Spinal cord (tissue), 10 donors: Measurements from ENCODE around the gene HACD2. TPM values are rescaled to one million over a fixed set of nuclear protein-coding genes. Genes with fewer than 3 reads are reported as not detected.
A peak's percentile ranks its signal among the peaks of the same experiment; 100 is the strongest.

Experiments used
- DNase-seq, 6 donors: peaks; one replicate each; pipeline versions ENCODE4 v3.0.0 to v3.0.0-alpha.2; 2013 to 2015; ENCODE audit warnings: low spot score in 6 of 6, low read depth in 4 of 6
- H3K27ac ChIP-seq: one replicate; pipeline ENCODE4 v1.5.1; 2013; ENCODE audit warnings: low read depth, low read length, control low read depth
- H3K27me3 ChIP-seq: one replicate; pipeline ENCODE4 v1.6.1; 2013; ENCODE audit warnings: low read length; ENCODE audit not compliant: control insufficient read depth, insufficient read depth
- H3K36me3 ChIP-seq: one replicate; pipeline ENCODE4 v1.6.1; 2013; ENCODE audit warnings: low read length; ENCODE audit not compliant: control insufficient read depth, insufficient read depth
- H3K4me1 ChIP-seq: one replicate; pipeline ENCODE4 v1.6.1; 2013; ENCODE audit warnings: low read length; ENCODE audit not compliant: control insufficient read depth, insufficient read depth
- H3K4me3 ChIP-seq: one replicate; pipeline ENCODE4 v1.5.1; 2013; ENCODE audit warnings: low read depth, low read length, control low read depth
- H3K9me3 ChIP-seq: one replicate; pipeline ENCODE4 v1.6.1; 2013; ENCODE audit warnings: low read length; ENCODE audit not compliant: control insufficient read depth, insufficient read depth
- WGBS: methylation state at CpG from one replicate; pipeline ENCODE4 v1.1.5; 2013; ENCODE audit warnings: missing lambda C conversion rate; ENCODE audit not compliant: insufficient coverage; 5-methylcytosine and 5-hydroxymethylcytosine counted together
- long read RNA-seq, 4 donors: transcript quantifications; one replicate each; lab custom pipeline, GENCODE V29; 2026
- polyA plus RNA-seq, 2 donors: library from polyadenylated mRNA; unstranded; fragments of 120-200 nt; gene quantifications; one replicate each; pipeline ENCODE4 v1.2.1, GENCODE V29; 2013; ENCODE audit not compliant: insufficient read length in 2 of 2
- total RNA-seq, 2 donors: library from RNA; depleted of rRNA in 1 of 2; stranded (reverse); fragments of 120-200 nt in 1 of 2; fragments of >200 nt in 1 of 2; gene quantifications; one replicate each; pipeline versions ENCODE4 v1.2.3 to v1.2.4, GENCODE V29; 2013 to 2014
- donor health status: healthy.

The HACD2 gene, protein sequence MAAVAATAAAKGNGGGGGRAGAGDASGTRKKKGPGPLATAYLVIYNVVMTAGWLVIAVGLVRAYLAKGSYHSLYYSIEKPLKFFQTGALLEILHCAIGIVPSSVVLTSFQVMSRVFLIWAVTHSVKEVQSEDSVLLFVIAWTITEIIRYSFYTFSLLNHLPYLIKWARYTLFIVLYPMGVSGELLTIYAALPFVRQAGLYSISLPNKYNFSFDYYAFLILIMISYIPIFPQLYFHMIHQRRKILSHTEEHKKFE
- total RNA-seq (10 to 100 TPM; 22.9 to 56.2 TPM), polyA plus RNA-seq (10 to 100 TPM; 31.4 to 35.5 TPM)
- long read RNA-seq, donor 1, full-length matches to known transcripts = 13 of 13 reads
- long read RNA-seq, donor 1, partial matches to known transcripts = 0 of 13 reads
- long read RNA-seq, donor 1, other reads (novel, unspliced or antisense) = 0 of 13 reads
- long read RNA-seq, donor 2, full-length matches to known transcripts = 4 of 4 reads
- long read RNA-seq, donor 2, partial matches to known transcripts = 0 of 4 reads
- long read RNA-seq, donor 2, other reads (novel, unspliced or antisense) = 0 of 4 reads
- long read RNA-seq, donor 3, full-length matches to known transcripts = 7 of 12 reads
- long read RNA-seq, donor 3, partial matches to known transcripts = 5 of 12 reads
- long read RNA-seq, donor 3, other reads (novel, unspliced or antisense) = 0 of 12 reads
- long read RNA-seq, donor 4, full-length matches to known transcripts = 5 of 5 reads
- long read RNA-seq, donor 4, partial matches to known transcripts = 0 of 5 reads
- long read RNA-seq, donor 4, other reads (novel, unspliced or antisense) = 0 of 5 reads

GRCh38 chr3:123584988-123585937 lies at the start of gene HACD2:
TSS of gene HACD2 (minus strand) at chr3:123585053. CDS start at chr3:123585027, 26 bp downstream.
- peak within 1 kb of the TSS; percentile 93 for H3K27ac ChIP-seq
- peak; percentile 93 to 99 (median 96) for DNase-seq
- H3K9me3 ChIP-seq = no peaks in the 10 kb centered on the region
- peak within 1 kb of the TSS; percentile 79 for H3K4me3 ChIP-seq
- no peaks in the 10 kb centered on the region for H3K27me3 ChIP-seq
- H3K4me1 ChIP-seq = no peaks in the 10 kb centered on the region
- H3K36me3 ChIP-seq = peaks cover 7% of the 10 kb centered on the region
- 0% methylated on average over 52 of the region's 54 CpGs for WGBS

GRCh38 chr3:123634149-123635051 lies 49.5 kb upstream of the HACD2 start:
- no peak overlapping the region for H3K27ac ChIP-seq
- peaks cover 32% of the 10 kb centered on the region for H3K4me1 ChIP-seq
- 86% methylated on average over 10 of the region's 15 CpGs for WGBS
- H3K36me3 ChIP-seq = peaks cover 27% of the 10 kb centered on the region
- no peak overlapping the region for H3K4me3 ChIP-seq
- no peaks in the 10 kb centered on the region for H3K27me3 ChIP-seq
- H3K9me3 ChIP-seq = no peaks in the 10 kb centered on the region
- DNase-seq = no peak

GRCh38 chr3:123633530-123633929 lies 48.7 kb upstream of the HACD2 start:
- Histone ChIP-seq H3K4me3 (no peak overlapping the region), H3K9me3 (no peaks in the 10 kb centered on the region), H3K27me3 (no peaks in the 10 kb centered on the region), H3K36me3 (peaks cover 30% of the 10 kb centered on the region), H3K4me1 (peaks cover 28% of the 10 kb centered on the region), H3K27ac (no peak overlapping the region)
- no peak for DNase-seq
- 100% methylated on average over 1 of the region's 2 CpGs for WGBS

DNA sequence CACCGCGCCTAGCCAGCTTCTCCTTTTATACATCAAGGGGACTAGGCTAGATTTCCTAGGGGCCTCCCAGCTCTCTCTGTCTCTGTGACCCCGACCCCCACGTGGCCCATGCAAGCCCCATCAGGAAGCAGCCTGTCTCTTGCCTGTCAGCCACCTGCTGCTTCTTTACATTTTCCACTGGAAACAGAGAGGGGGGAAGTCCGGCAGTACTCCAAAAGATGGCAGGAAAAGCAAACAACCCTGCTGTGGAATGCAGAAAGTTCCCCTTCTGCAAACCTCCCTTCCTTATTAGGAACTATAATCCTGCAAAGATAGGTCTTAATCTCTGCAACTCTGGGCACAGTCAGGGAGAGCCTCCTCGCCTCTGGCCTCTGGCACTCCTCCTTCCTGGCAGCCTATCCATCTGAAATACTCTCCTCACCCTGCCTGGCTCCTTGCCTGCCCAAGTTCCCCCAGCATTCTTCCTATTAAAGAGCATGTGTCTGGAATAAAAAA lies 47.4 kb upstream of the HACD2 start:
- Histone ChIP-seq H3K27ac (no peak overlapping the region), H3K4me3 (no peak overlapping the region), H3K27me3 (no peaks in the 10 kb centered on the region), H3K9me3 (no peaks in the 10 kb centered on the region), H3K4me1 (peaks cover 25% of the 10 kb centered on the region), H3K36me3 (peaks cover 30% of the 10 kb centered on the region)
- DNase-seq = peak in 2 of 6 donors; percentile 47 to 59
- 38% methylated on average over 5 of the region's 6 CpGs for WGBS

DNA sequence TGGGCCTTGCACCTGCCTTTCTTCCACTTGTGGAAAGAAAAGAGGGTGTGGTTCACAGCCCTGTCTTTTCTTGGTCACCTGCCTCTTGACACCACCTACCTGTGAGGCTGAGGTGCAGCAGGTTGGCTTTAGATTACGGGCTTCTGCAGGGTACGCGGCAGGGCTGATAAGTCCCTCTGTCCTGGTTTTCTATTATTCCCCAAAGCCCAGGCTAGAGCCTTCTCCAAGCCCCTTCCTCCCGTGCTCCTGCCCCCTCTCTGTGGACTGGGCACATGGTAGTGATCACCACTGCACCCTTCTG lies 44.8 kb upstream of the HACD2 start:
- no peak overlapping the region for H3K4me3 ChIP-seq
- peaks cover 10% of the 10 kb centered on the region for H3K4me1 ChIP-seq
- 96% methylated on average over 3 of the region's 4 CpGs for WGBS
- peaks cover 21% of the 10 kb centered on the region for H3K36me3 ChIP-seq
- no peak for DNase-seq
- H3K27me3 ChIP-seq = no peaks in the 10 kb centered on the region
- no peaks in the 10 kb centered on the region for H3K9me3 ChIP-seq
- no peak overlapping the region for H3K27ac ChIP-seq

- WGBS = 97% methylated on average over 19 of the region's 22 CpGs
- H3K27me3 ChIP-seq = no peaks in the 10 kb centered on the region
- H3K27ac ChIP-seq = no peak overlapping the region
- H3K4me3 ChIP-seq = no peak overlapping the region
- peaks cover 5% of the 10 kb centered on the region for H3K4me1 ChIP-seq
- no peaks in the 10 kb centered on the region for H3K9me3 ChIP-seq
- no peak for DNase-seq
- peaks cover 15% of the 10 kb centered on the region for H3K36me3 ChIP-seq
Observed at GRCh38 chr3:123628996-123629746, 44.3 kb upstream of the HACD2 start.

GRCh38 chr3:123627673-123628670 lies 43.1 kb upstream of the HACD2 start:
- Histone ChIP-seq H3K4me1 (peaks cover 5% of the 10 kb centered on the region), H3K27ac (no peak overlapping the region), H3K36me3 (peaks cover 14% of the 10 kb centered on the region), H3K4me3 (no peak overlapping the region), H3K9me3 (no peaks in the 10 kb centered on the region), H3K27me3 (no peaks in the 10 kb centered on the region)
- DNase-seq = no peak
- WGBS = 90% methylated on average over 6 of the region's 6 CpGs
